Transverse colon (tissue), 3 donors: ENCODE results near the gene RBM22.

Source experiments
- POLR2A ChIP-seq: fragments of 450-650 bp; IDR thresholded peaks from one replicate; pipeline ENCODE4 v1.6.1; 2016; ENCODE audit warnings: antibody characterized with exemption, mild to moderate bottlenecking, moderate library complexity
- TF ChIP-seq, protein P1 (sequence below), 5 experiments: fragments of 200-600 bp in 3 of 5; fragments of 450-650 bp in 2 of 5; sonication (generic) in 3 of 5; IDR thresholded peaks; 1 replicate in 2 of 5; 2 replicates in 3 of 5; pipeline ENCODE4 v1.5.1; 2016 to 2017; ENCODE audit warnings: antibody characterized with exemption in 5 of 5, inconsistent platforms in 3 of 5, mild to moderate bottlenecking in 2 of 5, moderate library complexity in 1 of 5

DNA sequence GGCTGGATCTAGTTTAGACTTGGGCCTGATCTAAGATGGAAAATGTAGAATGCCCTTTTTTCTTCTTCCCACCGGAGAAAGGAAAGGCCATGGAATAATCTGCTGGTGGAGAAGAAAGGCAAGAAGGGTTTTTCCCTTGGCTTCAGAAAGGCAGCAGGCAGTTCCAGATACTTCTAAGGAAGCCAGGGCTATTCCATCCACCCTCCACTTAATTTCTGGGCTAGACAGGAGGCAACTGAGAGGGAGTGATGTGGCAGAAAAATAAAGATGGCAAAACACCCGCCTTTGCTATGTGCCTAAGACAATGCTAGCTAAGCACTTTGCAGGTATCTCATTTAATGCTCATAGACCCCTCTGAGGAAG is 29.9 kb downstream of the RBM22 start:
- TF ChIP-seq, protein P1, sequence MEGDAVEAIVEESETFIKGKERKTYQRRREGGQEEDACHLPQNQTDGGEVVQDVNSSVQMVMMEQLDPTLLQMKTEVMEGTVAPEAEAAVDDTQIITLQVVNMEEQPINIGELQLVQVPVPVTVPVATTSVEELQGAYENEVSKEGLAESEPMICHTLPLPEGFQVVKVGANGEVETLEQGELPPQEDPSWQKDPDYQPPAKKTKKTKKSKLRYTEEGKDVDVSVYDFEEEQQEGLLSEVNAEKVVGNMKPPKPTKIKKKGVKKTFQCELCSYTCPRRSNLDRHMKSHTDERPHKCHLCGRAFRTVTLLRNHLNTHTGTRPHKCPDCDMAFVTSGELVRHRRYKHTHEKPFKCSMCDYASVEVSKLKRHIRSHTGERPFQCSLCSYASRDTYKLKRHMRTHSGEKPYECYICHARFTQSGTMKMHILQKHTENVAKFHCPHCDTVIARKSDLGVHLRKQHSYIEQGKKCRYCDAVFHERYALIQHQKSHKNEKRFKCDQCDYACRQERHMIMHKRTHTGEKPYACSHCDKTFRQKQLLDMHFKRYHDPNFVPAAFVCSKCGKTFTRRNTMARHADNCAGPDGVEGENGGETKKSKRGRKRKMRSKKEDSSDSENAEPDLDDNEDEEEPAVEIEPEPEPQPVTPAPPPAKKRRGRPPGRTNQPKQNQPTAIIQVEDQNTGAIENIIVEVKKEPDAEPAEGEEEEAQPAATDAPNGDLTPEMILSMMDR (IDR thresholded peaks at IDR 0.05), result no peak
- no peak for TF ChIP-seq POLR2A
